MCF 10A (cell line): ENCODE results near the gene CDKL5. TPM values are rescaled to one million over a fixed set of nuclear protein-coding genes. Genes with fewer than 3 reads are reported as not detected.

ENCODE experiments used
- BruUV-seq: library from RNA; stranded (reverse); fragments of 400-500 nt; replicated peaks from 2 replicates; lab custom pipeline; 2021; lab: Mats Ljungman, UMichigan
- CTCF ChIA-PET: fragments of 300-600 bp; sonication (Branson Sonifier 250); formaldehyde crosslinking; extraction: SDS; loops from one replicate; lab custom pipeline; 2021; ENCODE audit warnings: antibody characterized with exemption, inconsistent platforms; lab: Yijun Ruan, JAX
- POLR2A ChIA-PET: fragments of 300-600, 350-650 bp; sonication (Branson Sonifier 250); formaldehyde crosslinking; extraction: SDS; loops from one replicate; lab custom pipeline; 2020; ENCODE audit warnings: antibody characterized with exemption, inconsistent platforms; lab: Yijun Ruan, JAX
- DNase-seq: peaks from one replicate; pipeline ENCODE4 v3.0.0-alpha.2; 2018; ENCODE audit not compliant: unreplicated experiment
- H3K27ac Mint-ChIP-seq: one replicate; pipeline ENCODE4 v1.8.0; 2022; ENCODE audit warnings: mild to moderate bottlenecking, low read depth, mixed read lengths; ENCODE audit not compliant: unreplicated experiment
- H3K27me3 Mint-ChIP-seq: one replicate; pipeline ENCODE4 v1.8.0; 2022; ENCODE audit warnings: mixed read lengths; ENCODE audit not compliant: insufficient read depth, unreplicated experiment
- H3K36me3 Mint-ChIP-seq: one replicate; pipeline ENCODE4 v1.8.0; 2022; ENCODE audit warnings: mild to moderate bottlenecking, moderate library complexity, mixed read lengths; ENCODE audit not compliant: insufficient read depth, unreplicated experiment
- H3K4me1 Mint-ChIP-seq: one replicate; pipeline ENCODE4 v1.8.0; 2022; ENCODE audit warnings: mixed read lengths; ENCODE audit not compliant: insufficient read depth, unreplicated experiment
- H3K4me3 Mint-ChIP-seq: one replicate; pipeline ENCODE4 v1.8.0; 2022; ENCODE audit warnings: mild to moderate bottlenecking, moderate library complexity, mixed read lengths; ENCODE audit not compliant: unreplicated experiment
- H3K9me3 Mint-ChIP-seq: one replicate; pipeline ENCODE4 v1.8.0; 2022; ENCODE audit warnings: mixed read lengths; ENCODE audit not compliant: unreplicated experiment
- intact Hi-C: fragments of 100-400 bp; cut with micrococcal nuclease; formaldehyde crosslinking; loops from 2 replicates; pipeline ENCODE4 v1.14.1; 2022
- total RNA-seq: library from RNA; stranded (reverse); gene quantifications from 2 replicates; pipeline ENCODE4 v1.2.3, GENCODE V29; 2022
- TF ChIP-seq, protein P1 (sequence below): fragments of 200-600 bp; IDR thresholded peaks from one replicate; pipeline ENCODE4 v1.8.0; 2022; ENCODE audit warnings: antibody characterized with exemption, mild to moderate bottlenecking; ENCODE audit not compliant: unreplicated experiment

Gene CDKL5
- total RNA-seq, 1 experiment from 2014 or later, result 8.2 TPM

GRCh38 chrX:18566748-18567147, 141.3 kb downstream of the CDKL5 start:
- H3K27ac Mint-ChIP-seq, result peak overlapping the region; percentile 16
- DNase-seq, result no peak
- no peaks in the 10 kb centered on the region for H3K27me3 Mint-ChIP-seq
- ChIA-PET POLR2A (no interaction called here), CTCF (no interaction called here)
- H3K4me1 Mint-ChIP-seq, result no peaks in the 10 kb centered on the region
- TF ChIP-seq, protein P1, sequence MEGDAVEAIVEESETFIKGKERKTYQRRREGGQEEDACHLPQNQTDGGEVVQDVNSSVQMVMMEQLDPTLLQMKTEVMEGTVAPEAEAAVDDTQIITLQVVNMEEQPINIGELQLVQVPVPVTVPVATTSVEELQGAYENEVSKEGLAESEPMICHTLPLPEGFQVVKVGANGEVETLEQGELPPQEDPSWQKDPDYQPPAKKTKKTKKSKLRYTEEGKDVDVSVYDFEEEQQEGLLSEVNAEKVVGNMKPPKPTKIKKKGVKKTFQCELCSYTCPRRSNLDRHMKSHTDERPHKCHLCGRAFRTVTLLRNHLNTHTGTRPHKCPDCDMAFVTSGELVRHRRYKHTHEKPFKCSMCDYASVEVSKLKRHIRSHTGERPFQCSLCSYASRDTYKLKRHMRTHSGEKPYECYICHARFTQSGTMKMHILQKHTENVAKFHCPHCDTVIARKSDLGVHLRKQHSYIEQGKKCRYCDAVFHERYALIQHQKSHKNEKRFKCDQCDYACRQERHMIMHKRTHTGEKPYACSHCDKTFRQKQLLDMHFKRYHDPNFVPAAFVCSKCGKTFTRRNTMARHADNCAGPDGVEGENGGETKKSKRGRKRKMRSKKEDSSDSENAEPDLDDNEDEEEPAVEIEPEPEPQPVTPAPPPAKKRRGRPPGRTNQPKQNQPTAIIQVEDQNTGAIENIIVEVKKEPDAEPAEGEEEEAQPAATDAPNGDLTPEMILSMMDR, result no peak
- peaks cover 7% of the 10 kb centered on the region for H3K9me3 Mint-ChIP-seq
- intact Hi-C loops, result no loop called here
- no TSS peak for BruUV-seq
- no peaks in the 10 kb centered on the region for H3K36me3 Mint-ChIP-seq
- H3K4me3 Mint-ChIP-seq, result no peak overlapping the region

DNA sequence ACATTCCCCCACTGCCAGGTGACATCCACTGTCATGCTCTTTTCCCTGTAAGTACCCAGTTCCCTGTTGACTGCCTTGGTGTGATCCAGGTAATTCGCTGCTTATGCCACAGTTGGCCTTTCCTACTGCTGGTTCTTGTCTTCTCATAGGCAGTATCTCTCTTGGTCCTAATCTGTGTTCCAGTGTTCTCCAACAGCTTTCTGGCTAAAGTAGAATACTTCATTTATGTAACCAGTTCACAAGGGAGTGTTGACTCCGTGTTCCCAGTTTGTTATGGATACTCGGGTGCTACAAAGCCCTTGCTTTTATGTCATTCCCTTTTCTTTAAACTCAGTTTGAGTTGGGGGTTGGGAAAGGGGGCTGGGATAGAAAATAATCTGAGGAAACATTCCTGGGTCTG, 148.1 kb downstream of the CDKL5 start:
- POLR2A ChIA-PET, result no interaction called here
- Mint-ChIP-seq H3K36me3 (no peaks in the 10 kb centered on the region), H3K4me1 (no peaks in the 10 kb centered on the region), H3K27me3 (no peaks in the 10 kb centered on the region), H3K9me3 (peaks cover 7% of the 10 kb centered on the region), H3K27ac (no peak overlapping the region), H3K4me3 (no peak overlapping the region)
- TF ChIP-seq, protein P1, result no peak
- intact Hi-C loops, result no loop called here
- no peak for DNase-seq
- CTCF ChIA-PET, result no interaction called here
- no TSS peak for BruUV-seq

- Mint-ChIP-seq H3K36me3 (no peaks in the 10 kb centered on the region), H3K9me3 (peaks cover 7% of the 10 kb centered on the region), H3K27ac (no peak overlapping the region), H3K4me3 (no peak overlapping the region), H3K27me3 (no peaks in the 10 kb centered on the region), H3K4me1 (no peaks in the 10 kb centered on the region)
- intact Hi-C loops, result no loop called here
- ChIA-PET POLR2A (interaction anchor here (0.6 to 0.9 kb wide), 3 partner anchors 31 to 128 kb away, joined by 3 to 4 read pairs (median 3); no protein-coding TSS in a partner anchor), CTCF (no interaction called here)
- TF ChIP-seq, protein P1, result no peak
- no TSS peak for BruUV-seq
- peak; percentile 64 for DNase-seq
Observed at GRCh38 chrX:18574591-18574990, 149.2 kb downstream of the CDKL5 start.

DNA sequence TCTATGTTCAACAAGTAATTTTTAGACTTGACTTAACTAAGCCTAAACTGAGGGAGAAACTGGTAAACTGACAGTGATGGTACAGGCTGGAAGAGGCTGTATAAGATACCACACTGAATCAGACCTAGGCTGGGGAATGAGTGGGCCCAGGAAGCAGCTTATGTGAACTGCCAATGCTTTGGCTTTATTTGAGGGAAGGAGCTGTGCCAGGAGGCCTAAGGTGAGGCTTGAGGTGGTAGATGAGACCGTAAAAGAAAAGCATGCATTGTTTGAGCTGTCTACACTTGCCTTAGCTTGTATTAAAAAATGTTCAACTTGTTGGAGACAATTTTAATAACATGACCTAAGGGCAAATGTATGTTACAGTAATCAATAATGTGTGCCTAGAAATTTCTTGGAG, 150.3 kb downstream of the CDKL5 start:
- Mint-ChIP-seq H3K4me1 (no peaks in the 10 kb centered on the region), H3K27me3 (no peaks in the 10 kb centered on the region), H3K4me3 (no peak overlapping the region), H3K36me3 (no peaks in the 10 kb centered on the region), H3K9me3 (peaks cover 2% of the 10 kb centered on the region), H3K27ac (peak overlapping the region; percentile 46)
- TF ChIP-seq, protein P1, result no peak
- BruUV-seq, result no TSS peak
- DNase-seq, result no peak
- intact Hi-C loops, result no loop called here
- POLR2A ChIA-PET, result no interaction called here
- CTCF ChIA-PET, result interaction anchor here (0.6 kb wide), 2 partner anchors 21 to 98 kb away, joined by 3 read pairs; no protein-coding TSS in a partner anchor
